IMR-90 (cell line): ENCODE measurements around the gene PDS5B. TPM values are rescaled to one million over a fixed set of nuclear protein-coding genes. Genes with fewer than 3 reads are reported as not detected.

Source experiments
- ATAC-seq: fragments of 200-7000 bp; cut with Tn5 transposase; 2 replicates; pipeline ENCODE4 v1.9.1; 2020; ENCODE audit warnings: low read depth, mild to moderate bottlenecking, moderate library complexity
- BruUV-seq: library from RNA; stranded (reverse); fragments of 400-500 nt; replicated peaks from 2 replicates; lab custom pipeline; 2021; lab: Mats Ljungman, UMichigan
- CTCF ChIA-PET: fragments of 300-600 bp; formaldehyde crosslinking; extraction: SDS; loops from one replicate; lab custom pipeline; 2021; ENCODE audit warnings: antibody characterized with exemption; lab: Yijun Ruan, JAX
- POLR2A ChIA-PET: fragments of 300-600 bp; sonication (Branson Sonifier 250); formaldehyde crosslinking; loops from one replicate; lab custom pipeline; 2022; ENCODE audit warnings: antibody characterized with exemption; ENCODE audit not compliant: unreplicated experiment; lab: Charles Lee
- DNase-seq: peaks from one replicate; pipeline ENCODE4 v3.0.0; 2013
- H2AFZ ChIP-seq: replicated peaks from 2 replicates; pipeline ENCODE3; 2013; ENCODE audit warnings: low read length, mild to moderate bottlenecking; ENCODE audit not compliant: poor library complexity
- H2AK5ac ChIP-seq: 2 replicates; pipeline ENCODE4 v1.6.1; 2013; ENCODE audit warnings: low read depth, low read length, inconsistent platforms
- H2AK9ac ChIP-seq: replicated peaks from 2 replicates; pipeline ENCODE3; 2013; ENCODE audit warnings: mild to moderate bottlenecking, low read depth, low read length, moderate library complexity; ENCODE audit not compliant: poor library complexity
- H2BK120ac ChIP-seq: 2 replicates; pipeline ENCODE4 v1.6.1; 2013; ENCODE audit warnings: low read depth, low read length, inconsistent platforms
- H2BK15ac ChIP-seq: 3 replicates; pipeline ENCODE4 v1.6.1; 2013; ENCODE audit warnings: low read depth, low read length, inconsistent platforms
- H2BK20ac ChIP-seq: 2 replicates; pipeline ENCODE4 v1.6.1; 2013; ENCODE audit warnings: low read depth, mild to moderate bottlenecking, inconsistent platforms, low read length, moderate library complexity
- H2BK5ac ChIP-seq: 2 replicates; pipeline ENCODE4 v1.6.1; 2013; ENCODE audit warnings: mild to moderate bottlenecking, low read depth, low read length, inconsistent platforms; ENCODE audit not compliant: poor library complexity, severe bottlenecking
- H3K14ac ChIP-seq: replicated peaks from 2 replicates; pipeline ENCODE4 v1.6.1; 2013; ENCODE audit warnings: low read depth, low read length, inconsistent platforms
- H3K18ac ChIP-seq: 2 replicates; pipeline ENCODE4 v1.6.1; 2013; ENCODE audit warnings: low read depth, low read length, control low read depth
- H3K23ac ChIP-seq: 2 replicates; pipeline ENCODE4 v1.6.1; 2013; ENCODE audit warnings: low read depth, low read length, inconsistent platforms
- H3K27ac ChIP-seq: 2 replicates; pipeline ENCODE4 v1.5.1; 2013; ENCODE audit warnings: mild to moderate bottlenecking, control low read depth, low read length; ENCODE audit not compliant: insufficient read depth
- H3K27me3 ChIP-seq: 2 replicates; pipeline ENCODE4 v1.6.1; 2013; ENCODE audit warnings: low read length; ENCODE audit not compliant: control insufficient read depth, insufficient read depth
- H3K36me3 ChIP-seq: 2 replicates; pipeline ENCODE4 v1.6.1; 2013; ENCODE audit warnings: low read length, mixed read lengths; ENCODE audit not compliant: control insufficient read depth, insufficient read depth
- H3K4ac ChIP-seq: 2 replicates; pipeline ENCODE4 v1.6.1; 2013; ENCODE audit warnings: low read depth, low read length, inconsistent platforms
- H3K4me1 ChIP-seq: 2 replicates; pipeline ENCODE4 v1.6.1; 2013; ENCODE audit warnings: low read length, mixed read lengths; ENCODE audit not compliant: control insufficient read depth, insufficient read depth
- H3K4me2 ChIP-seq: 2 replicates; pipeline ENCODE4 v1.6.1; 2013; ENCODE audit warnings: low read depth, mild to moderate bottlenecking, control low read depth, low read length, moderate library complexity
- H3K4me3 ChIP-seq: 2 replicates; pipeline ENCODE4 v1.5.1; 2013; ENCODE audit warnings: low read depth, mild to moderate bottlenecking, control low read depth, low read length, moderate library complexity; ENCODE audit not compliant: insufficient read depth
- H3K56ac ChIP-seq: 2 replicates; pipeline ENCODE4 v1.6.1; 2013; ENCODE audit warnings: low read length, inconsistent platforms; ENCODE audit not compliant: insufficient read depth; ENCODE audit errors: extremely low read depth
- H3K79me1 ChIP-seq, 2 experiments: 2 replicates each; pipeline ENCODE4 v1.6.1; 2013; ENCODE audit warnings: low read length in 2 of 2, inconsistent platforms in 1 of 2, low read depth in 1 of 2
- H3K9ac ChIP-seq: 2 replicates; pipeline ENCODE4 v1.6.1; 2013; ENCODE audit warnings: low read depth, low read length, control low read depth
- H3K9me1 ChIP-seq: 2 replicates; pipeline ENCODE4 v1.6.1; 2013; ENCODE audit warnings: low read length, inconsistent platforms; ENCODE audit not compliant: insufficient read depth
- H3K9me3 ChIP-seq: 2 replicates; pipeline ENCODE4 v1.6.1; 2013; ENCODE audit warnings: low read length; ENCODE audit not compliant: control insufficient read depth, insufficient read depth
- H4K20me1 ChIP-seq: 2 replicates; pipeline ENCODE4 v1.6.1; 2013; ENCODE audit warnings: low read length, inconsistent platforms; ENCODE audit not compliant: insufficient read depth
- H4K5ac ChIP-seq: 2 replicates; pipeline ENCODE4 v1.6.1; 2013; ENCODE audit warnings: mild to moderate bottlenecking, low read depth, low read length, control low read depth
- H4K8ac ChIP-seq, 2 experiments: 2 replicates each; pipeline ENCODE4 v1.6.1; 2013; ENCODE audit warnings: low read depth in 2 of 2, low read length in 2 of 2, control low read depth in 1 of 2, inconsistent platforms in 1 of 2
- H4K91ac ChIP-seq: 2 replicates; pipeline ENCODE4 v1.6.1; 2013; ENCODE audit warnings: low read depth, low read length, inconsistent platforms; ENCODE audit not compliant: insufficient read depth
- BHLHE40 ChIP-seq: fragments of 150-350 bp; IDR thresholded peaks from 2 replicates; pipeline ENCODE4 v1.6.1; 2016; ENCODE audit warnings: mild to moderate bottlenecking, low read depth, low read length
- CEBPB ChIP-seq: IDR thresholded peaks from 2 replicates; pipeline ENCODE4 v1.6.1; 2012; ENCODE audit warnings: low read depth, low read length, improper control_type of control experiment
- CHD1 ChIP-seq: IDR thresholded peaks from 2 replicates; pipeline ENCODE4 v1.6.1; 2012; ENCODE audit warnings: low read depth, low read length, improper control_type of control experiment
- CTCF ChIP-seq: conservative IDR thresholded peaks from 2 replicates; pipeline ENCODE4 v1.5.1; 2012; ENCODE audit warnings: mild to moderate bottlenecking, low read depth, low read length, improper control_type of control experiment
- ELK1 ChIP-seq: fragments of 150-350 bp; IDR thresholded peaks from 2 replicates; pipeline ENCODE4 v1.6.1; 2016; ENCODE audit warnings: low read depth, mild to moderate bottlenecking, low read length, moderate library complexity, borderline replicate concordance
- FOS ChIP-seq: fragments of 150-350 bp; IDR thresholded peaks from 2 replicates; pipeline ENCODE4 v1.6.1; 2016; ENCODE audit warnings: low read depth, low read length
- MAFK ChIP-seq: IDR thresholded peaks from 2 replicates; pipeline ENCODE4 v1.6.1; 2012; ENCODE audit warnings: low read depth, low read length, improper control_type of control experiment
- MAZ ChIP-seq: IDR thresholded peaks from 2 replicates; pipeline ENCODE4 v1.6.1; 2012; ENCODE audit warnings: low read depth, mild to moderate bottlenecking, low read length, improper control_type of control experiment, moderate library complexity, borderline replicate concordance
- MXI1 ChIP-seq: IDR thresholded peaks from 2 replicates; pipeline ENCODE4 v1.6.1; 2012; ENCODE audit warnings: low read depth, mild to moderate bottlenecking, low read length, moderate library complexity, borderline replicate concordance
- NFE2L2 ChIP-seq: fragments of 150-350 bp; IDR thresholded peaks from 2 replicates; pipeline ENCODE4 v1.6.1; 2016; ENCODE audit warnings: low read depth, mild to moderate bottlenecking, low read length
- POLR2A ChIP-seq: IDR thresholded peaks from 2 replicates; pipeline ENCODE4 v1.6.1; 2012; ENCODE audit warnings: mild to moderate bottlenecking, low read depth, low read length
- RAD21 ChIP-seq: IDR thresholded peaks from 2 replicates; pipeline ENCODE4 v1.6.1; 2012; ENCODE audit warnings: low read length, improper control_type of control experiment
- RCOR1 ChIP-seq: IDR thresholded peaks from 2 replicates; pipeline ENCODE4 v1.6.1; 2012; ENCODE audit warnings: mild to moderate bottlenecking, low read length, improper control_type of control experiment; ENCODE audit not compliant: insufficient replicate concordance
- RFX5 ChIP-seq: IDR thresholded peaks from 2 replicates; pipeline ENCODE4 v1.8.0; 2012; ENCODE audit warnings: low read depth, mild to moderate bottlenecking, low read length, moderate library complexity
- SMC3 ChIP-seq: fragments of 150-350 bp; IDR thresholded peaks from 2 replicates; pipeline ENCODE4 v1.6.1; 2016; ENCODE audit warnings: low read depth, mild to moderate bottlenecking, antibody characterized with exemption, low read length, moderate library complexity
- USF2 ChIP-seq: fragments of 150-350 bp; IDR thresholded peaks from 2 replicates; pipeline ENCODE4 v1.6.1; 2017; ENCODE audit warnings: mild to moderate bottlenecking, antibody characterized with exemption, low read length, low read depth
- WGBS, 2 experiments: methylation state at CpG; one replicate each; pipeline versions ENCODE4 v1.1.5 to v1.1.7; 2013; ENCODE audit warnings: missing lambda C conversion rate in 2 of 2; ENCODE audit not compliant: insufficient read length in 1 of 2; ENCODE audit errors: extremely low coverage in 2 of 2; 5-methylcytosine and 5-hydroxymethylcytosine counted together
- dilution Hi-C: fragments of 300-500 bp; cut with HindIII; formaldehyde crosslinking; loops from one replicate; pipeline ENCODE4 v1.14.3; 2018; ENCODE audit warnings: low sequenced_read_pairs; ENCODE audit not compliant: unreplicated experiment
- in situ Hi-C: fragments of 300-500 bp; cut with MboI; formaldehyde crosslinking; loops from 3 replicates; pipeline ENCODE4 v1.14.3; 2019; ENCODE audit warnings: low sequenced_read_pairs, inconsistent platforms, mixed read lengths
- intact Hi-C: fragments of 100-400 bp; cut with micrococcal nuclease; formaldehyde crosslinking; loops from 2 replicates; pipeline ENCODE4 v1.10.0; 2022
- polyA plus RNA-seq, 3 experiments: library from polyadenylated mRNA; depleted of rRNA; stranded (reverse); fragments of >200 nt; gene quantifications; 2 replicates each; pipeline ENCODE4 v1.2.3, GENCODE V29; 2012; ENCODE audit warnings: low replicate concordance in 1 of 3
- total RNA-seq: library from RNA; depleted of rRNA; stranded (reverse); fragments of >200 nt; gene quantifications from 2 replicates; pipeline ENCODE4 v1.2.3, GENCODE V29; 2012

The PDS5B gene
- total and polyA plus RNA-seq, 2 of the 4 experiments (the other 2 are of a cell fraction) = 6.2 to 20.1 TPM

- Histone ChIP-seq H3K79me1 (peaks cover 0 to 3% of the 10 kb centered on the region in 2 experiments; a peak in 1 of 4 replicates), H3K9me1 (no peaks in the 10 kb centered on the region), H2BK5ac (no peak overlapping the region), H3K9me3 (peaks cover 3% of the 10 kb centered on the region; the same call in 1 of the 2 replicates), H3K4ac (no peak overlapping the region), H4K20me1 (no peaks in the 10 kb centered on the region), H3K56ac (no peak overlapping the region), H2AFZ (no peak overlapping the region), H3K4me3 (no peak overlapping the region), H2BK20ac (no peak overlapping the region), H3K27ac (no peak overlapping the region), H4K5ac (no peak overlapping the region), H2AK5ac (no peak overlapping the region), H3K18ac (no peak overlapping the region), H2BK120ac (no peak overlapping the region), H3K9ac (no peak overlapping the region), H2BK15ac (no peak overlapping the region), H3K14ac (no peak overlapping the region), H4K8ac (no peak overlapping the region), H3K27me3 (no peaks in the 10 kb centered on the region), H3K36me3 (peaks cover 12% of the 10 kb centered on the region), H3K4me2 (no peak overlapping the region), H3K23ac (no peak overlapping the region), H3K4me1 (no peaks in the 10 kb centered on the region), H4K91ac (no peak overlapping the region), H2AK9ac (no peak overlapping the region)
- no TSS peak for BruUV-seq
- ATAC-seq = no peak
- intact Hi-C loops = no loop called here
- TF ChIP-seq RAD21 = no peak
- TF ChIP-seq RCOR1 = no peak
- TF ChIP-seq NFE2L2 = no peak
- TF ChIP-seq FOS = no peak
- TF ChIP-seq SMC3 = no peak
- no peak for TF ChIP-seq CTCF
- no peak for TF ChIP-seq CHD1
- TF ChIP-seq USF2 = no peak
- no peak for TF ChIP-seq CEBPB
- no peak for TF ChIP-seq MXI1
- no peak for TF ChIP-seq MAZ
- TF ChIP-seq MAFK = no peak
- TF ChIP-seq POLR2A = no peak
- no peak for TF ChIP-seq RFX5
- TF ChIP-seq BHLHE40 = no peak
- TF ChIP-seq ELK1 = no peak
- POLR2A ChIA-PET = no interaction called here
- CTCF ChIA-PET = no interaction called here
- in situ Hi-C loops = no loop called here
- WGBS, 2 experiments = no CpG with 5 or more reads among the region's 2 CpGs
- no peak for DNase-seq
- dilution Hi-C loops = no loop called here
Observed at GRCh38 chr13:32759152-32759551, 172.9 kb downstream of the PDS5B start.
